ENCODE results near the gene SMCO2. TPM values are rescaled to one million over a fixed set of nuclear protein-coding genes. Genes with fewer than 3 reads are reported as not detected.

The SMCO2 gene
- total RNA-seq, 1 experiment from 2014 or later, result 0.20 TPM

GRCh38 chr12:27400856-27401354, 45.6 kb upstream of the SMCO2 start:
- Histone ChIP-seq H3K9ac (ENCODE audit: extremely low read depth, insufficient read length, low read length) (no peak overlapping the region), H4K8ac (replicated peaks; ENCODE audit: insufficient read length, low read depth, low read length) (no peak overlapping the region), H3K27ac (ENCODE audit: insufficient read length, low read depth, low read length) (no peak overlapping the region), H2BK20ac (ENCODE audit: low read depth, low read length, poor library complexity, severe bottlenecking) (no peak overlapping the region), H2BK15ac (ENCODE audit: low read depth, low read length) (no peak overlapping the region), H4K20me1 (ENCODE audit: control insufficient read depth, insufficient read depth, insufficient read length) (no peaks in the 10 kb centered on the region), H3K79me2 (ENCODE audit: insufficient read depth, low read length) (no peaks in the 10 kb centered on the region), H2AFZ (ENCODE audit: low read length) (no peak overlapping the region), H3K56ac (ENCODE audit: insufficient read length, low read depth, low read length) (no peak overlapping the region), H3K27me3 (ENCODE audit: insufficient read depth, low read length) (no peaks in the 10 kb centered on the region), H2BK120ac (ENCODE audit: low read depth, low read length, poor library complexity, severe bottlenecking) (no peak overlapping the region), H4K5ac (ENCODE audit: insufficient read length, low read depth, low read length) (no peak overlapping the region), H2BK5ac (ENCODE audit: insufficient read length, low read length) (no peak overlapping the region), H3K4me2 (ENCODE audit: insufficient read depth, insufficient read length, low read length) (no peak overlapping the region), H3K14ac (ENCODE audit: insufficient read depth, low read length) (no peak overlapping the region), H3K18ac (ENCODE audit: insufficient read length, low read depth, low read length) (no peak overlapping the region), H3K9me3 (ENCODE audit: control insufficient read depth, low read depth, low read length) (no peaks in the 10 kb centered on the region), H4K91ac (ENCODE audit: insufficient read length, low read depth, low read length) (no peak overlapping the region), H3K23me2 (ENCODE audit: insufficient read length, low read depth, low read length, poor library complexity, severe bottlenecking) (no peaks in the 10 kb centered on the region), H2AK5ac (ENCODE audit: insufficient read length, low read length) (no peak overlapping the region), H3K4me1 (ENCODE audit: insufficient read depth, low read length) (no peaks in the 10 kb centered on the region), H3K23ac (ENCODE audit: insufficient read length, low read depth, low read length) (no peak overlapping the region), H3T11ph (ENCODE audit: low read length) (no peak overlapping the region), H3K79me1 (ENCODE audit: insufficient read depth, low read depth, low read length, poor library complexity, severe bottlenecking) (no peaks in the 10 kb centered on the region), H2BK12ac (ENCODE audit: insufficient read length, low read depth, low read length) (no peak overlapping the region), H3K4ac (ENCODE audit: low read depth, low read length) (no peak overlapping the region)
- Mint-ChIP-seq H3K27me3 (ENCODE audit: low read depth) (peaks cover 2% of the 10 kb centered on the region; the same call in 1 of the 2 replicates), H3K9me3 (peaks cover 22 to 28% of the 10 kb centered on the region in 2 experiments), H3K36me3 (ENCODE audit: insufficient read depth in 1 of 3, low read depth in 3 of 3) (peaks cover 34 to 42% (median 40%) of the 10 kb centered on the region in 3 experiments), H3K4me3 (no peak overlapping the region), H3K4me1 (no peaks in the 10 kb centered on the region), H3K27ac (no peak overlapping the region; a peak in 1 of 7 replicates)
- TF ChIP-seq CTCF (conservative IDR thresholded peaks at IDR 0.05), result no peak
- no CpG with 5 or more reads among the region's 5 CpGs for WGBS (ENCODE audit: extremely low coverage, insufficient read length, low lambda C conversion rate)
- no peak for DNase-seq
